Stimulated activated CD8-positive, alpha-beta memory T cell treated with anti-CD3 and anti-CD28 coated beads, Interleukin-15, amount 100 ng/mL, for 4 hours (primary cell): ENCODE data around the gene PGAM2.

ENCODE experiments used
- DNase-seq, 2 donors: peaks; one replicate each; pipeline ENCODE4 v3.0.0-alpha.2; 2020; ENCODE audit warnings: low read depth in 2 of 2

Gene PGAM2

GRCh38 chr7:44067064-44067951, 1.9 kb upstream of the PGAM2 start:
- DNase-seq = no peak

- no peak for DNase-seq
These were observed 1.2 kb upstream of the PGAM2 start for GRCh38 chr7:44066494-44067063.

- DNase-seq = no peak
These were observed 719 bp upstream of the PGAM2 start for GRCh38 chr7:44066111-44066460.

- DNase-seq = no peak
These were observed 456 bp downstream of the PGAM2 start for GRCh38 chr7:44064791-44065430.

GRCh38 chr7:44063894-44064651, 1.3 kb downstream of the PGAM2 start:
- no peak for DNase-seq

- no peak for DNase-seq
These were observed 1.8 kb downstream of the PGAM2 start for GRCh38 chr7:44063547-44063893.

- DNase-seq = no peak
These were observed 2.5 kb downstream of the PGAM2 start for GRCh38 chr7:44062903-44063295.

- DNase-seq = no peak
These were observed 3.0 kb downstream of the PGAM2 start for GRCh38 chr7:44062180-44062902.

- no peak for DNase-seq
These were observed 3.7 kb downstream of the PGAM2 start for GRCh38 chr7:44061645-44062179.

GRCh38 chr7:44060948-44061644, 4.3 kb downstream of the PGAM2 start:
- DNase-seq = no peak

GRCh38 chr7:44060091-44060947, 5.0 kb downstream of the PGAM2 start:
- no peak for DNase-seq

- DNase-seq = no peak
These were observed 5.9 kb downstream of the PGAM2 start for GRCh38 chr7:44059219-44060090.

GRCh38 chr7:44058759-44059218, 6.6 kb downstream of the PGAM2 start:
- DNase-seq = no peak

GRCh38 chr7:44057849-44058758, 7.3 kb downstream of the PGAM2 start:
- DNase-seq = no peak

GRCh38 chr7:44057181-44057848, 8.1 kb downstream of the PGAM2 start:
- no peak for DNase-seq

- DNase-seq = no peak
These were observed 8.7 kb downstream of the PGAM2 start for GRCh38 chr7:44056681-44057080.

- DNase-seq = no peak
These were observed 12.5 kb downstream of the PGAM2 start for GRCh38 chr7:44052771-44053365.
